OCI-LY7 (cell line): Measurements from ENCODE around the gene GAST.

Source experiments
- EZH2phosphoT487 ChIP-seq: fragments of 200-600 bp; sonication (generic); IDR thresholded peaks from 2 replicates; pipeline ENCODE4 v1.6.1; 2018; ENCODE audit warnings: low read depth, borderline replicate concordance, mild to moderate bottlenecking, mixed run types, antibody characterized with exemption, low read length, moderate library complexity, mixed read lengths
- TF ChIP-seq, protein P1 (sequence below): fragments of 200-600 bp; sonication (generic); conservative IDR thresholded peaks from 2 replicates; pipeline ENCODE4 v1.5.1; 2014; ENCODE audit warnings: mild to moderate bottlenecking, antibody characterized with exemption, low read length, moderate library complexity, mixed read lengths

DNA sequence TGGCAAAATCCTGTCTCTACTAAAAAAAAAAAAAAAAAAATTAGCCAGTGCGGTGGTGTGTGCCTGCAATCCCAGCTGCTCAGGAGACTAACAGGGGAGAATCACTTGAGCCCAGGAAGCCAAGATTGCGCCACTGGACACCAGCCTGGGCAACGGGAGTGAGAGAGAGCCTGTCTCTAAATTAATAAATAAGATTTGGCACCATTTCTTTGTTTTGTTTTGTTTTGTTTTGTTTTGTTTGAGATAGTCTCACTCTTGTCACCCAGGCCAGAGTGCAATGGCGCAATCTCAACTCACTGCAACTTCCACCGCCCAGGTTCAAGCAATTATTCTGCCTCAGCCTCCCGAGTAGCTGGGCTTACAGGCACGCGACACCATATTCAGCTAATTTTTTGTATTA is 9.4 kb upstream of the GAST start:
- TF ChIP-seq, protein P1, sequence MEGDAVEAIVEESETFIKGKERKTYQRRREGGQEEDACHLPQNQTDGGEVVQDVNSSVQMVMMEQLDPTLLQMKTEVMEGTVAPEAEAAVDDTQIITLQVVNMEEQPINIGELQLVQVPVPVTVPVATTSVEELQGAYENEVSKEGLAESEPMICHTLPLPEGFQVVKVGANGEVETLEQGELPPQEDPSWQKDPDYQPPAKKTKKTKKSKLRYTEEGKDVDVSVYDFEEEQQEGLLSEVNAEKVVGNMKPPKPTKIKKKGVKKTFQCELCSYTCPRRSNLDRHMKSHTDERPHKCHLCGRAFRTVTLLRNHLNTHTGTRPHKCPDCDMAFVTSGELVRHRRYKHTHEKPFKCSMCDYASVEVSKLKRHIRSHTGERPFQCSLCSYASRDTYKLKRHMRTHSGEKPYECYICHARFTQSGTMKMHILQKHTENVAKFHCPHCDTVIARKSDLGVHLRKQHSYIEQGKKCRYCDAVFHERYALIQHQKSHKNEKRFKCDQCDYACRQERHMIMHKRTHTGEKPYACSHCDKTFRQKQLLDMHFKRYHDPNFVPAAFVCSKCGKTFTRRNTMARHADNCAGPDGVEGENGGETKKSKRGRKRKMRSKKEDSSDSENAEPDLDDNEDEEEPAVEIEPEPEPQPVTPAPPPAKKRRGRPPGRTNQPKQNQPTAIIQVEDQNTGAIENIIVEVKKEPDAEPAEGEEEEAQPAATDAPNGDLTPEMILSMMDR: no peak
- no peak for TF ChIP-seq EZH2phosphoT487
